BE2C (cell line): ENCODE measurements around the gene KRT31.
"Not testable (repeated sequence)": the region's sequence is repeated elsewhere in the genome, so short reads cannot be mapped to it uniquely, and the experiment has no call there.

ENCODE experiments used
- DNase-seq: peaks from one replicate; pipeline ENCODE4 v3.0.0-alpha.2; 2020
- H3K27me3 ChIP-seq: fragments of 250-450 bp; sonication (Bioruptor Pico); 2 replicates; pipeline ENCODE4 v1.5.1; 2020; ENCODE audit warnings: mild to moderate bottlenecking
- H3K36me3 ChIP-seq: fragments of 250-450 bp; sonication (Bioruptor Pico); 2 replicates; pipeline ENCODE4 v1.5.1; 2020; ENCODE audit warnings: mild to moderate bottlenecking
- H3K4me1 ChIP-seq: fragments of 250-450 bp; sonication (Bioruptor Pico); 2 replicates; pipeline ENCODE4 v1.5.1; 2020
- H3K4me3 ChIP-seq: 2 replicates; pipeline ENCODE4 v1.5.1; 2011; ENCODE audit warnings: low read depth, low read length
- H3K9me3 ChIP-seq: fragments of 250-450 bp; sonication (Bioruptor Pico); 2 replicates; pipeline ENCODE4 v1.5.1; 2020
- CTCF ChIP-seq: IDR thresholded peaks from 2 replicates; pipeline ENCODE4 v1.5.1; 2012; ENCODE audit warnings: mild to moderate bottlenecking, low read depth, low read length

KRT31 gene

GRCh38 chr17:41439375-41439774, 42.0 kb upstream of the KRT31 start:
- no peak for TF ChIP-seq CTCF
- no peak for DNase-seq
- H3K27me3 ChIP-seq, result peaks cover 4% of the 10 kb centered on the region; the same call in 1 of the 2 replicates
- no peaks in the 10 kb centered on the region for H3K36me3 ChIP-seq
- H3K4me3 ChIP-seq, result no peak overlapping the region
- no peaks in the 10 kb centered on the region for H3K9me3 ChIP-seq
- no peaks in the 10 kb centered on the region for H3K4me1 ChIP-seq

GRCh38 chr17:41437769-41438168, 40.4 kb upstream of the KRT31 start:
- no peak for DNase-seq
- Histone ChIP-seq H3K4me1 (no peaks in the 10 kb centered on the region), H3K9me3 (no peaks in the 10 kb centered on the region), H3K27me3 (peaks cover 4% of the 10 kb centered on the region; the same call in 1 of the 2 replicates), H3K36me3 (no peaks in the 10 kb centered on the region), H3K4me3 (no peak overlapping the region)
- no peak for TF ChIP-seq CTCF

DNA sequence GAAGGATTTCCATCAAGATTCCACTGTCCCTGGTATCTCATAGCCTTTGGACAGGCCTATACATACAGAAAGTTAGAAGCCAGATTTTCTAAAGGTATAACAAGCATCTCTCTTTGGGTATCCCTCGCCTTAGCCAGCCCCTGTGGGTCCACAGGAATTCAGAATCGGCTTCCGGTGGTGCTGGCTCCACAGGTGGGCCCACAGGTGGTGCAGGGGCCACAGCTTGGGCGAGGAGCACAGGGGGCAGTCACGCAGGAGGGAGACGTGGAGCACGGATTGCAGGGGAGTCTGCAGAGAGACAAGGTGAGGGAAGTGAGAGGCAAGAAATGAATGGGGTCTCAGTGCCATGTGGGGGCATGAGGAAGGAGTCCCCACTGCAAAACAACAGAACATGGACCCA, 39.8 kb upstream of the KRT31 start:
- Histone ChIP-seq H3K36me3 (no peaks in the 10 kb centered on the region), H3K9me3 (no peaks in the 10 kb centered on the region), H3K4me3 (no peak overlapping the region), H3K27me3 (peaks cover 4% of the 10 kb centered on the region; the same call in 1 of the 2 replicates), H3K4me1 (no peaks in the 10 kb centered on the region)
- no peak for DNase-seq
- no peak for TF ChIP-seq CTCF

DNA sequence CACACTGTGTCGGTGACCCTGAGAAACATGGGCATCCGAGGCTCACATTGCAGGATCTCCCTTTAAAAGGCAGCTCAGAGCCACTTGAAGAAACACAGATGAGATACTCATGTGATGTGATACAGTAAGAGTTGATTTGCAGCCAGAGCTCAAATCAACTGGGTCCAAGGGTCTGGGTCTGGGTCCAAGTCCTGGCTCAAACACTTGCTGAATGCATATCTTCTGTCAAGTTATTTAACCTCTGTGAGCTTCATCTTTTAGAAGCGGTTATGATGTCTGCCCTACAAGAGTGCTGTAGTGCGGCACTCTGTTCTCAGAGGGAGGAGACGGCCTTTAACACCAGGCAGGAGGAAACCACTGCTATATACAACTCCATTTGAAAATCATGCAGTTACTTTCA, 37.0 kb upstream of the KRT31 start:
- H3K4me3 ChIP-seq, result no peak overlapping the region
- H3K36me3 ChIP-seq, result no peaks in the 10 kb centered on the region
- TF ChIP-seq CTCF, result no peak
- H3K4me1 ChIP-seq, result no peaks in the 10 kb centered on the region
- no peaks in the 10 kb centered on the region for H3K9me3 ChIP-seq
- no peak for DNase-seq
- no peaks in the 10 kb centered on the region; the same call in 1 of the 2 replicates for H3K27me3 ChIP-seq

DNA sequence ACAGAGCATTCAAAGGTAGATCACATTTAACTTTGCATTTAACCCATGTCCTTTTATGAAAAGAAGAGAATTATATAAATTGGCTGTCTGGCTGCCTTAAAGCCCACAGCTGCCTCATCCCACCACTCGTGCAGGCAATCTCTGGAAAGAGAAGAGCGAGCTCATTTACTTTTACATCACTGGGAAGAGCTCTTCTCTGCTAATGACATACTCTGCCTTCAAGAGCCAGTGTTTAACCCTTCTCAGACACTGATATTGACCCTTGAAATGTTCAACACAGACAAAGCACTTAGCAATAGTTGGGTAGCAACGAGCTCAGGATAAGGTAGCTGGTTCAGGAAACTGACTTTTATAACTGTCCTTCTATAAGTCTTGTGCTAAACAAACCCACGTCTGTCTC, 36.6 kb upstream of the KRT31 start:
- Histone ChIP-seq H3K27me3 (no peaks in the 10 kb centered on the region; the same call in 1 of the 2 replicates), H3K9me3 (no peaks in the 10 kb centered on the region), H3K4me1 (no peaks in the 10 kb centered on the region), H3K36me3 (no peaks in the 10 kb centered on the region), H3K4me3 (no peak overlapping the region)
- no peak for DNase-seq
- no peak for TF ChIP-seq CTCF

- H3K4me3 ChIP-seq, result no peak overlapping the region
- DNase-seq, result no peak
- H3K9me3 ChIP-seq, result no peaks in the 10 kb centered on the region
- no peaks in the 10 kb centered on the region for H3K36me3 ChIP-seq
- no peaks in the 10 kb centered on the region for H3K4me1 ChIP-seq
- no peaks in the 10 kb centered on the region; the same call in 1 of the 2 replicates for H3K27me3 ChIP-seq
- TF ChIP-seq CTCF, result no peak
These were observed 36.2 kb upstream of the KRT31 start for GRCh38 chr17:41433586-41433985.

DNA sequence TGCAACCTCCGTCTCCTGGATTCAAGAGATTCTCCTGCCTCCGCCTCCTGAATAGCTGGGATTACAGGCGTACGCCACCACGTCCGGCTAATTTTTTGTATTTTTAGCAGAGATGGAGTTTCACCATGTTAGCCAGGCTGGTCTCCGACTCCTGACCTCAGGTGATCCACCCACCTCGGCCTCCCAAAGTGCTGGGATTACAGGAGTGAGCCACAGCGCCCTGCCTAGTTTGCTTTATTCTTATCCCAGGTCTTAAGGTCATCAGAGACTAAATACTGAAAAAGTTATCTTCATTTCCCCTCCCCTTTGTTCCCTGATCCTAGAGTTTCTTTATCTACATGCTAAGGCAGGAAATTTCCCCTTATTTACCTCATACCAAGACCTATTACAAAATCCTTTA, 33.0 kb upstream of the KRT31 start:
- not testable (repeated sequence) for H3K9me3 ChIP-seq, H3K4me1 ChIP-seq, H3K27me3 ChIP-seq, H3K4me3 ChIP-seq, DNase-seq, H3K36me3 ChIP-seq
